ENCODE data around the gene PRKN.

The PRKN gene

DNA sequence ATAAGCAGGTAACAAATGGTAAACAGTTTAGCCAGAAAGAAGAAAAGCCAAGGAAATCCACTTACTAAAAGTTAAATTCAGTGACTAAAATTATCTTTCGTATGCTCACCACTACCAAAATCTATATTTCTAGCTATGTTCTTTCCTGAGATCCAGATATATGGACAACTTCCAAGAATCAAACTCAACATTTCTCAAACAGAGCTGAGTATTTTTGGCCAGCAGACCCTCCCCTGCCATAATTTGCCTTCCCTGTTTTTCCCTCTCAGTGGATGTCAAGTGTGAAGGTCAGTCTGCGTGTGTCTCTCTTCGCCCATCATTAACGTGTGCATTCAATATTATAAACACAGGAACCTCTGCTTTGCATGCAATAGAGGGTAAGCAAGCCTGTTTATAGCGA lies 42.0 kb downstream of the PRKN start:
- no peak for DNase-seq (ENCODE audit: low spot score)
- in situ Hi-C loops (cut with MboI; ENCODE audit: low pct_unique_long_range_greater_than_20kb, low sequenced_read_pairs, unreplicated experiment) = no loop called here
- TF ChIP-seq, protein P1, sequence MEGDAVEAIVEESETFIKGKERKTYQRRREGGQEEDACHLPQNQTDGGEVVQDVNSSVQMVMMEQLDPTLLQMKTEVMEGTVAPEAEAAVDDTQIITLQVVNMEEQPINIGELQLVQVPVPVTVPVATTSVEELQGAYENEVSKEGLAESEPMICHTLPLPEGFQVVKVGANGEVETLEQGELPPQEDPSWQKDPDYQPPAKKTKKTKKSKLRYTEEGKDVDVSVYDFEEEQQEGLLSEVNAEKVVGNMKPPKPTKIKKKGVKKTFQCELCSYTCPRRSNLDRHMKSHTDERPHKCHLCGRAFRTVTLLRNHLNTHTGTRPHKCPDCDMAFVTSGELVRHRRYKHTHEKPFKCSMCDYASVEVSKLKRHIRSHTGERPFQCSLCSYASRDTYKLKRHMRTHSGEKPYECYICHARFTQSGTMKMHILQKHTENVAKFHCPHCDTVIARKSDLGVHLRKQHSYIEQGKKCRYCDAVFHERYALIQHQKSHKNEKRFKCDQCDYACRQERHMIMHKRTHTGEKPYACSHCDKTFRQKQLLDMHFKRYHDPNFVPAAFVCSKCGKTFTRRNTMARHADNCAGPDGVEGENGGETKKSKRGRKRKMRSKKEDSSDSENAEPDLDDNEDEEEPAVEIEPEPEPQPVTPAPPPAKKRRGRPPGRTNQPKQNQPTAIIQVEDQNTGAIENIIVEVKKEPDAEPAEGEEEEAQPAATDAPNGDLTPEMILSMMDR (IDR thresholded peaks at IDR 0.05; ENCODE audit: extremely low read depth, insufficient read depth, missing control alignments) = no peak

DNA sequence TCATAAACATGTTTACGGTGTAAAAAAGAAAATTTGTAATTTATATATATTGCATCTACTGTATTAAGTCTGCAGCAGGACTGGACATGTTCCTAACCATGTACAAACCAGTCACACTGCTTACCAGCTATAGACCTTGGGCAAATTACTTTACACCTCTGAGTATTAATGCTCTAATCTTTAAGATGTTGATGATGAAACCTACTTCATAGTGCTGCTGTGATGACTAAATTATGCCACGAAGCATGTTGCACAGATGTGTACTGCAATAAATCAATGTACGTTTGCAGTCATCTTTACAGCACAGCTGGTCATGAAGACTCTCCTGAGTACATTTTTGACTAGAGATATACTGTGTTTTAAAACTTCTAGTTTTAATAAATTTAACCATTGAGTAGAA lies 42.6 kb downstream of the PRKN start:
- TF ChIP-seq, protein P1 (IDR thresholded peaks at IDR 0.05; ENCODE audit: extremely low read depth, insufficient read depth, missing control alignments) = no peak
- in situ Hi-C loops (cut with MboI; ENCODE audit: low pct_unique_long_range_greater_than_20kb, low sequenced_read_pairs, unreplicated experiment) = no loop called here
- DNase-seq (ENCODE audit: low spot score) = no peak

DNA sequence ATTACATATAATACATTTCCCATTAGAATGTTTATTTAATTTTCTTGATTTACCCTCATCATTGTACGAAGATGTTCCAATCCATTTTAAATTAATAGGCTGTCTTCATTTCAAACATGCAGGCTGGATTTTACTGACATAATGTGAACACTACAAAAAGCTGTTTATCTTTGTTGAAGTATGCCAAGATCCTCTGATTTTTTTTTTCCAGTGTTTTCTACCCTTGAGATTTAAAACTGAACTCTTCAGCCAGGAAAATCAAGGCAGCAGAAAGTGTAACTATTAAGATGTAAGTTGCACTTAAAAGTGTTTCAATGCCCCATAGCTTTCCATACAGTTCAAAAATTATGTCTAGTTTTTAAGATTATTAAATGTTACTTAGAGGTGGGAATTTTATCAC lies 43.5 kb downstream of the PRKN start:
- TF ChIP-seq, protein P1 (IDR thresholded peaks at IDR 0.05; ENCODE audit: extremely low read depth, insufficient read depth, missing control alignments) = no peak
- no peak for DNase-seq (ENCODE audit: low spot score)
- in situ Hi-C loops (cut with MboI; ENCODE audit: low pct_unique_long_range_greater_than_20kb, low sequenced_read_pairs, unreplicated experiment) = no loop called here

DNA sequence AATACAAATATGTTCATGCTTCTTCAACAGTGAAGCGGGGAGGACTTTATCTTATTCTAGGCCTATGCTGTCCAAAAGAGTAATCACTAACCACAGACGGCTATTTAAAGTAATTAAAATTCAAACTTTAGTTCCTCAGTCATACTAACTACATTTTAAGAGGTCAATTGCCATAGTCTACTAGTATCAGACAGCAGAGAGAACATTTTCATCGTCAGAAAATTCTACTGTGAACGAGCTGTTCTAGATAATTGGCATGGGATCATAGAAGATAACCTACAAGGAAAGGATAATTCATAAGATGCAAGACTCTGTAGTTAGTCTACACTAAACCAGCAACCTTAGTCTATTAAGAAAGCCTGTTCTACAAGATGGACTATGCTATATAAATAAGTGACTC lies 44.4 kb downstream of the PRKN start:
- DNase-seq (ENCODE audit: low spot score) = no peak
- in situ Hi-C loops (cut with MboI; ENCODE audit: low pct_unique_long_range_greater_than_20kb, low sequenced_read_pairs, unreplicated experiment) = no loop called here
- TF ChIP-seq, protein P1 (IDR thresholded peaks at IDR 0.05; ENCODE audit: extremely low read depth, insufficient read depth, missing control alignments) = no peak

DNA sequence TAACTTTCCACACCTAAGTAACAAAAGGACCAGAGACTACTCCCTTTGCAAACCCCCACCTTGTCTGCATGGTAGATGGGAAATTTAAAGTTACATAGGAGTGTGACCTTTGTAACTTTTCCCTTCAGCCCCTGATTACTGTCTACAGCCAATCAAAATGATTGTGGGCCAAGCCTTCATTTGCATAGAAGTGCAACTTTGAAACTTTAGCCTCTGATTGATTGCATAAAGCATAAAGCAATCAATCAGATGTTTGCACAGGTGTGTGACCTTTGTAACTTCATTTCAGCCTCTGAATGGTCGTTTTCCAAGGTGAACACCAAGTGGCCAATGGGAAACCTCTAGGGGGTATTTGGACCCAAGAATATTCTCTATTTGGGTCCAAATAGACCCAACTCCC lies 46.1 kb downstream of the PRKN start:
- no peak for DNase-seq (ENCODE audit: low spot score)
- TF ChIP-seq, protein P1 (IDR thresholded peaks at IDR 0.05; ENCODE audit: extremely low read depth, insufficient read depth, missing control alignments) = no peak
- in situ Hi-C loops (cut with MboI; ENCODE audit: low pct_unique_long_range_greater_than_20kb, low sequenced_read_pairs, unreplicated experiment) = no loop called here

DNA sequence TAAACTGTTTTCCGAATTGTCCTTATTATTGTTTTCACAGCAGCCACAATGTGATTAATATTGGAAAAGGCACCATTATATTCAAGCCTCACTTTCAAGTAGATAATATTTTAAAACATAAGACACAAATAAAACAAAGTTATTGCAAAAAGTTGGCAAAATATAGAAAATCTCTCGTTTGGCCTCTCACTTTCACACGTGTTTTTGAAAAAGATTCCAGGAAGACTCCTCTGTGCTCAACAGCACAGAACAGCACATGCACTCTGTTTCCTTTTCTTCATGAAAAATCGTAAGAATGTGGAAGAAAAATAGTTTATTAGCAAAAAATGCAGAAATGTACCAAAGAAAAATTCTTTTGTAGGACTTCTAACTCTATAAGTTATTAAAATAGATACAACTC lies 46.7 kb downstream of the PRKN start:
- no peak for DNase-seq (ENCODE audit: low spot score)
- TF ChIP-seq, protein P1 (IDR thresholded peaks at IDR 0.05; ENCODE audit: extremely low read depth, insufficient read depth, missing control alignments) = no peak
- in situ Hi-C loops (cut with MboI; ENCODE audit: low pct_unique_long_range_greater_than_20kb, low sequenced_read_pairs, unreplicated experiment) = no loop called here

DNA sequence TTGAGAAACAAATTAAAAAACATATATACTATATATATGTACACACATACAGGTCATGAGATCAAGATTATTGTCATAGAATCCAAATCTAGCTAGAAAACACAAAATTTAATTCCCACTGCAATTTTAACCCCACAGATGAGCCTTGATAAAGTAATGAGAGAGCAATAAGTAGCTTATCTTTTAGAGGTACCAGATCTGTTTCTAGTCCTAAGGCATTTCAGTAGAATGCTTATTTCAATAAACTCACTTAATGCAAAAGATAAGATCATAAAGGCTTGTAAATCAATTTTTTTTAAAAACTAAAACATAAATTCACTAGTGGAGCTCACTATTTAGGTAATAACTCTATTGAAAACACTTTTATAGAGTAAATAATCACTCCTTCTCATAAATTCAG lies 47.2 kb downstream of the PRKN start:
- in situ Hi-C loops (cut with MboI; ENCODE audit: low pct_unique_long_range_greater_than_20kb, low sequenced_read_pairs, unreplicated experiment) = no loop called here
- no peak for DNase-seq (ENCODE audit: low spot score)
- TF ChIP-seq, protein P1 (IDR thresholded peaks at IDR 0.05; ENCODE audit: extremely low read depth, insufficient read depth, missing control alignments) = no peak
